Peyer's patch (tissue), 4 donors: ENCODE data around the gene CENPF. TPM values are rescaled to one million over a fixed set of nuclear protein-coding genes. Genes with fewer than 3 reads are reported as not detected.

Experiments used
- DNase-seq, 3 donors: peaks; one replicate each; pipeline ENCODE4 v3.0.0-alpha.2; 2017 to 2019
- H3K27ac ChIP-seq, 4 donors: fragments of 200-600 bp; sonication (generic); one replicate each; pipeline ENCODE4 v1.5.1; 2016 to 2019
- H3K27me3 ChIP-seq, 2 donors: fragments of 200-600 bp; sonication (generic); one replicate each; pipeline ENCODE4 v1.5.1; 2019
- H3K36me3 ChIP-seq, 3 donors: fragments of 200-600 bp; sonication (generic); one replicate each; pipeline ENCODE4 v1.5.1; 2016 to 2019
- H3K4me1 ChIP-seq, 4 donors: fragments of 200-600 bp; sonication (generic); one replicate each; pipeline ENCODE4 v1.5.1; 2016 to 2019
- H3K4me3 ChIP-seq, 4 donors: fragments of 200-600 bp; sonication (generic); 1 replicate in 3 of 4; 2 replicates in 1 of 4; pipeline ENCODE4 v1.5.1; 2016 to 2019; ENCODE audit warnings: mild to moderate bottlenecking in 1 of 4
- H3K9me3 ChIP-seq, 4 donors: fragments of 200-600 bp; sonication (generic); one replicate each; pipeline ENCODE4 v1.5.1; 2016 to 2019; ENCODE audit warnings: mild to moderate bottlenecking in 1 of 4
- CTCF ChIP-seq, 6 experiments: fragments of 450-650 bp in 4 of 6; fragments of 200-600 bp in 2 of 6; sonication (generic) in 1 of 6; IDR thresholded peaks; one replicate each; pipeline ENCODE4 v1.5.1; 2017 to 2019; ENCODE audit warnings: antibody characterized with exemption in 6 of 6, mild to moderate bottlenecking in 3 of 6, moderate library complexity in 1 of 6
- POLR2A ChIP-seq, 2 donors: fragments of 450-650 bp; IDR thresholded peaks; one replicate each; pipeline ENCODE4 v1.5.1; 2017; ENCODE audit warnings: antibody characterized with exemption in 2 of 2, mild to moderate bottlenecking in 2 of 2, moderate library complexity in 2 of 2
- total RNA-seq, 4 donors: library from RNA; depleted of rRNA; stranded (reverse); fragments of >200 nt; gene quantifications; one replicate each; pipeline ENCODE4 v1.1.0, GENCODE V29; 2016

The CENPF gene
- total RNA-seq, 4 donors from 2014 or later = 6.1 to 23.9 (median 8.0) TPM

- H3K4me3 ChIP-seq = no peak overlapping the region
- no peak overlapping the region for H3K27ac ChIP-seq
- no peak for TF ChIP-seq CTCF (IDR thresholded peaks at IDR 0.05)
- no peak for TF ChIP-seq POLR2A (IDR thresholded peaks at IDR 0.05)
- H3K27me3 ChIP-seq = no peaks in the 10 kb centered on the region
- H3K36me3 ChIP-seq = no peaks in the 10 kb centered on the region
- no peaks in the 10 kb centered on the region for H3K9me3 ChIP-seq
- no peaks in the 10 kb centered on the region for H3K4me1 ChIP-seq
- peak in 1 of 3 donors; percentile 40 for DNase-seq
Observed at GRCh38 chr1:214632091-214632490, 29.1 kb downstream of the CENPF start.

GRCh38 chr1:214633686-214634085, 30.7 kb downstream of the CENPF start:
- no peaks in the 10 kb centered on the region for H3K36me3 ChIP-seq
- no peaks in the 10 kb centered on the region for H3K27me3 ChIP-seq
- no peaks in the 10 kb centered on the region for H3K4me1 ChIP-seq
- H3K9me3 ChIP-seq = no peaks in the 10 kb centered on the region
- H3K4me3 ChIP-seq = no peak overlapping the region
- TF ChIP-seq POLR2A (IDR thresholded peaks at IDR 0.05) (no peak), CTCF (IDR thresholded peaks at IDR 0.05) (no peak)
- no peak for DNase-seq
- H3K27ac ChIP-seq = no peak overlapping the region

GRCh38 chr1:214634267-214634666, 31.3 kb downstream of the CENPF start:
- H3K27me3 ChIP-seq = no peaks in the 10 kb centered on the region
- H3K36me3 ChIP-seq = no peaks in the 10 kb centered on the region
- TF ChIP-seq POLR2A (IDR thresholded peaks at IDR 0.05) (no peak), CTCF (IDR thresholded peaks at IDR 0.05) (no peak)
- no peak overlapping the region for H3K4me3 ChIP-seq
- no peak overlapping the region for H3K27ac ChIP-seq
- DNase-seq = no peak
- no peaks in the 10 kb centered on the region for H3K4me1 ChIP-seq
- no peaks in the 10 kb centered on the region for H3K9me3 ChIP-seq

GRCh38 chr1:214635086-214635485, 32.1 kb downstream of the CENPF start:
- H3K4me1 ChIP-seq = no peaks in the 10 kb centered on the region
- DNase-seq = no peak
- H3K27me3 ChIP-seq = no peaks in the 10 kb centered on the region
- no peak overlapping the region for H3K4me3 ChIP-seq
- H3K36me3 ChIP-seq = no peaks in the 10 kb centered on the region
- H3K27ac ChIP-seq = no peak overlapping the region
- no peaks in the 10 kb centered on the region for H3K9me3 ChIP-seq
- TF ChIP-seq POLR2A (IDR thresholded peaks at IDR 0.05) (no peak), CTCF (IDR thresholded peaks at IDR 0.05) (no peak)

GRCh38 chr1:214635506-214635905, 32.5 kb downstream of the CENPF start:
- H3K4me1 ChIP-seq = no peaks in the 10 kb centered on the region

More at GRCh38 chr1:214635506-214635905, 32.5 kb downstream of the CENPF start:
- H3K27ac ChIP-seq = no peak overlapping the region
- H3K36me3 ChIP-seq = no peaks in the 10 kb centered on the region
- TF ChIP-seq POLR2A (IDR thresholded peaks at IDR 0.05) (no peak), CTCF (IDR thresholded peaks at IDR 0.05) (no peak)
- H3K27me3 ChIP-seq = no peaks in the 10 kb centered on the region
- H3K9me3 ChIP-seq = no peaks in the 10 kb centered on the region
- no peak for DNase-seq
- H3K4me3 ChIP-seq = no peak overlapping the region
